H1 (cell line): ENCODE results near the gene MAGI2. TPM values are rescaled to one million over a fixed set of nuclear protein-coding genes. Genes with fewer than 3 reads are reported as not detected.

Source experiments
- CTCF ChIA-PET: fragments of 300-600 bp; sonication (Branson Sonifier 250); formaldehyde crosslinking; loops from one replicate; lab custom pipeline; 2021; ENCODE audit not compliant: partially characterized antibody; lab: Charles Lee
- POLR2A ChIA-PET: fragments of 300-600 bp; sonication (Branson Sonifier 250); formaldehyde crosslinking; loops from one replicate; lab custom pipeline; 2021; ENCODE audit warnings: inconsistent platforms; ENCODE audit not compliant: partially characterized antibody; lab: Charles Lee
- DNase-seq, 2 experiments: peaks; one replicate each; pipeline versions ENCODE4 v3.0.0 to v3.0.0-alpha.2; 2010 to 2022; ENCODE audit warnings: low spot score in 2 of 2, low read depth in 1 of 2, mixed read lengths in 1 of 2
- FAIRE-seq: peaks from 2 replicates; lab custom pipeline; 2011; peaks lifted over from hg19 to GRCh38; lab: Jason Lieb, UNC
- H2AFZ ChIP-seq: 2 replicates; pipeline ENCODE4 v1.8.1; 2012; ENCODE audit warnings: low read length, inconsistent platforms
- H2AK5ac ChIP-seq: 2 replicates; pipeline ENCODE4 v1.6.1; 2013; ENCODE audit warnings: low read depth, low read length
- H2BK120ac ChIP-seq: replicated peaks from 2 replicates; pipeline ENCODE3; 2013; ENCODE audit warnings: low read depth, low read length, inconsistent platforms
- H2BK12ac ChIP-seq: 2 replicates; pipeline ENCODE4 v1.6.1; 2013; ENCODE audit warnings: low read depth, low read length
- H2BK15ac ChIP-seq: 2 replicates; pipeline ENCODE4 v1.6.1; 2013; ENCODE audit warnings: low read length
- H2BK20ac ChIP-seq: 2 replicates; pipeline ENCODE4 v1.6.1; 2013; ENCODE audit warnings: low read length
- H2BK5ac ChIP-seq: 2 replicates; pipeline ENCODE4 v1.6.1; 2013; ENCODE audit warnings: low read depth, low read length
- H3K14ac ChIP-seq: 2 replicates; pipeline ENCODE4 v1.6.1; 2013; ENCODE audit warnings: inconsistent platforms; ENCODE audit not compliant: insufficient read length
- H3K18ac ChIP-seq: 2 replicates; pipeline ENCODE4 v1.6.1; 2013; ENCODE audit warnings: low read length; ENCODE audit errors: extremely low read depth
- H3K23ac ChIP-seq: 2 replicates; pipeline ENCODE4 v1.6.1; 2013; ENCODE audit warnings: inconsistent platforms; ENCODE audit not compliant: insufficient read length
- H3K23me2 ChIP-seq: 2 replicates; pipeline ENCODE4 v1.6.1; 2013; ENCODE audit warnings: low read depth, low read length
- H3K27ac ChIP-seq: 2 replicates; pipeline ENCODE4 v1.6.1; 2011; ENCODE audit warnings: low read depth, low read length, inconsistent platforms
- H3K27me3 ChIP-seq, 4 experiments: replicated peaks in 1 of 4; 1 replicate in 1 of 4; 2 replicates in 3 of 4; pipeline versions ENCODE4 v1.6.1 to v1.8.1; 2011 to 2013; ENCODE audit warnings: low read length in 3 of 4, mild to moderate bottlenecking in 3 of 4, inconsistent platforms in 2 of 4, mixed read lengths in 2 of 4, moderate library complexity in 1 of 4; ENCODE audit not compliant: control insufficient read depth in 3 of 4, insufficient read depth in 3 of 4; ENCODE audit errors: extremely low read depth in 1 of 4
- H3K36me3 ChIP-seq, 4 experiments: 2 replicates each; pipeline versions ENCODE4 v1.6.1 to v1.8.1; 2011 to 2013; ENCODE audit warnings: mild to moderate bottlenecking in 4 of 4, low read length in 3 of 4, moderate library complexity in 2 of 4, control low read depth in 1 of 4, inconsistent platforms in 1 of 4; ENCODE audit not compliant: insufficient read depth in 4 of 4, control insufficient read depth in 2 of 4
- H3K4ac ChIP-seq: replicated peaks from 2 replicates; pipeline ENCODE3; 2013; ENCODE audit warnings: low read length, low read depth, mixed read lengths, inconsistent platforms; ENCODE audit not compliant: insufficient read length
- H3K4me1 ChIP-seq, 4 experiments: replicated peaks in 1 of 4; 1 replicate in 1 of 4; 2 replicates in 3 of 4; pipeline versions ENCODE4 v1.6.1 to v1.8.1; 2011 to 2013; ENCODE audit warnings: low read length in 3 of 4, inconsistent platforms in 2 of 4, mixed read lengths in 1 of 4; ENCODE audit not compliant: insufficient read depth in 4 of 4, control insufficient read depth in 3 of 4
- H3K4me2 ChIP-seq, 2 experiments: 2 replicates each; pipeline versions ENCODE4 v1.6.1 to v1.8.1; 2011 to 2013; ENCODE audit warnings: low read depth in 2 of 2, low read length in 2 of 2, control low read depth in 1 of 2, inconsistent platforms in 1 of 2, mild to moderate bottlenecking in 1 of 2; ENCODE audit not compliant: insufficient read depth in 1 of 2
- H3K4me3 ChIP-seq, 4 experiments: fragments of 200-600, 300-600 bp in 1 of 4; sonication (generic), shearing (Covaris generic), sonication (Bioruptor Twin) in 1 of 4; 2 replicates each; pipeline versions ENCODE4 v1.5.1 to v1.8.1; 2011 to 2016; ENCODE audit warnings: low read length in 4 of 4, low read depth in 3 of 4, control low read depth in 2 of 4, inconsistent platforms in 2 of 4, mild to moderate bottlenecking in 2 of 4, mixed read lengths in 1 of 4, moderate library complexity in 1 of 4; ENCODE audit not compliant: insufficient read depth in 2 of 4; ENCODE audit errors: extremely low read depth in 1 of 4
- H3K56ac ChIP-seq: replicated peaks from 2 replicates; pipeline ENCODE3; 2013; ENCODE audit warnings: low read depth, mild to moderate bottlenecking, mixed read lengths, low read length, inconsistent platforms; ENCODE audit not compliant: insufficient read length
- H3K79me1 ChIP-seq: 2 replicates; pipeline ENCODE4 v1.6.1; 2013; ENCODE audit warnings: low read depth, low read length, control low read depth
- H3K79me2 ChIP-seq, 2 experiments: 2 replicates each; pipeline versions ENCODE4 v1.6.1 to v1.8.1; 2012 to 2013; ENCODE audit warnings: low read length in 2 of 2, mild to moderate bottlenecking in 2 of 2, inconsistent platforms in 1 of 2; ENCODE audit not compliant: insufficient read depth in 2 of 2, control insufficient read depth in 1 of 2
- H3K9ac ChIP-seq, 4 experiments: replicated peaks in 1 of 4; 1 replicate in 1 of 4; 2 replicates in 3 of 4; pipeline versions ENCODE4 v1.6.1 to v1.8.1; 2011 to 2013; ENCODE audit warnings: low read depth in 3 of 4, low read length in 3 of 4, control low read depth in 2 of 4, mild to moderate bottlenecking in 2 of 4, moderate library complexity in 2 of 4, inconsistent platforms in 1 of 4; ENCODE audit errors: extremely low read depth in 1 of 4
- H3K9me3 ChIP-seq, 2 experiments: 2 replicates each; pipeline versions ENCODE4 v1.6.1 to v1.8.1; 2012 to 2013; ENCODE audit warnings: mild to moderate bottlenecking in 2 of 2, moderate library complexity in 2 of 2, control low read depth in 1 of 2, inconsistent platforms in 1 of 2, low read depth in 1 of 2, low read length in 1 of 2, mixed read lengths in 1 of 2; ENCODE audit not compliant: insufficient read depth in 2 of 2
- H4K20me1 ChIP-seq, 2 experiments: replicated peaks in 1 of 2; 2 replicates each; pipeline versions ENCODE3 to v1.8.1; 2011 to 2013; ENCODE audit warnings: inconsistent platforms in 2 of 2, low read length in 2 of 2, mild to moderate bottlenecking in 1 of 2; ENCODE audit not compliant: insufficient read depth in 2 of 2, control insufficient read depth in 1 of 2
- H4K5ac ChIP-seq: 2 replicates; pipeline ENCODE4 v1.6.1; 2013; ENCODE audit warnings: low read length, low read depth, mixed read lengths, inconsistent platforms; ENCODE audit not compliant: insufficient read length
- H4K8ac ChIP-seq: 2 replicates; pipeline ENCODE4 v1.8.0; 2013; ENCODE audit warnings: mild to moderate bottlenecking, moderate library complexity, low read length, inconsistent platforms; ENCODE audit not compliant: insufficient read depth; ENCODE audit errors: extremely low read depth
- H4K91ac ChIP-seq: replicated peaks from 2 replicates; pipeline ENCODE3; 2013; ENCODE audit warnings: low read length, mixed read lengths, inconsistent platforms; ENCODE audit not compliant: insufficient read length
- BCL11A ChIP-seq, 2 experiments: IDR thresholded peaks; one replicate each; pipeline ENCODE4 v1.6.1; 2011; ENCODE audit warnings: low read depth in 2 of 2, low read length in 2 of 2, mild to moderate bottlenecking in 2 of 2
- CBX5 ChIP-seq: fragments of 300-800, 300-1000 bp; sonication (generic); IDR thresholded peaks from 2 replicates; pipeline ENCODE4 v1.7.1; 2016; ENCODE audit warnings: antibody characterized with exemption, low read length, low read depth
- CEBPB ChIP-seq: IDR thresholded peaks from 2 replicates; pipeline ENCODE4 v1.6.1; 2012; ENCODE audit warnings: low read depth, low read length
- CHD2 ChIP-seq: IDR thresholded peaks from 2 replicates; pipeline ENCODE4 v1.6.1; 2012; ENCODE audit warnings: low read length, improper control_type of control experiment
- EGR1 ChIP-seq: IDR thresholded peaks from 2 replicates; pipeline ENCODE4 v1.6.1; 2011; ENCODE audit warnings: low read depth, low read length, borderline replicate concordance
- EZH2 ChIP-seq: fragments of 200-600 bp; sonication (generic); IDR thresholded peaks from 2 replicates; pipeline ENCODE4 v1.7.1; 2012; ENCODE audit warnings: low read depth, mild to moderate bottlenecking, moderate library complexity, low read length, inconsistent platforms; ENCODE audit not compliant: severe bottlenecking
- HDAC2 ChIP-seq, 2 experiments: fragments of 300-600 bp in 1 of 2; sonication (generic) in 1 of 2; IDR thresholded peaks; 2 replicates each; pipeline ENCODE4 v1.6.1; 2011 to 2012; ENCODE audit warnings: low read depth in 2 of 2, low read length in 2 of 2, mild to moderate bottlenecking in 2 of 2, moderate library complexity in 2 of 2, borderline replicate concordance in 1 of 2, inconsistent platforms in 1 of 2
- KDM4A ChIP-seq: IDR thresholded peaks from one replicate; pipeline ENCODE4 v1.7.1; 2012; ENCODE audit warnings: low read depth, mild to moderate bottlenecking, moderate library complexity, low read length, inconsistent platforms; ENCODE audit not compliant: severe bottlenecking
- KDM5A ChIP-seq: fragments of 200-600 bp; IDR thresholded peaks from 2 replicates; pipeline ENCODE4 v1.7.1; 2012; ENCODE audit warnings: mild to moderate bottlenecking, low read length, inconsistent platforms, mixed read lengths
- POLR2AphosphoS5 ChIP-seq: IDR thresholded peaks from 2 replicates; pipeline ENCODE4 v1.6.1; 2011; ENCODE audit warnings: low read depth, low read length
- POU5F1 ChIP-seq: IDR thresholded peaks from 2 replicates; pipeline ENCODE4 v1.6.1; 2011; ENCODE audit warnings: low read depth, mild to moderate bottlenecking, low read length, moderate library complexity
- RBBP5 ChIP-seq: IDR thresholded peaks from 2 replicates; pipeline ENCODE4 v1.7.1; 2012; ENCODE audit warnings: low read depth, mild to moderate bottlenecking, inconsistent platforms, low read length, moderate library complexity, borderline replicate concordance
- RFX5 ChIP-seq: IDR thresholded peaks from 2 replicates; pipeline ENCODE4 v1.6.1; 2011; ENCODE audit warnings: low read depth, low read length, improper control_type of control experiment, borderline replicate concordance
- TAF1 ChIP-seq: IDR thresholded peaks from 2 replicates; pipeline ENCODE4 v1.6.1; 2011; ENCODE audit warnings: mild to moderate bottlenecking, low read depth, low read length
- ZNF274 ChIP-seq: IDR thresholded peaks from 2 replicates; pipeline ENCODE4 v1.7.0; 2012; ENCODE audit warnings: low read length, borderline replicate concordance; ENCODE audit errors: extremely low read depth
- polyA plus RNA-seq, 7 experiments: library from polyadenylated mRNA; depleted of rRNA in 3 of 7; stranded (reverse) in 5 of 7; unstranded in 2 of 7; fragments of >200 nt in 5 of 7; fragments of 200-250 nt in 2 of 7; gene quantifications; 1 replicate in 5 of 7; 2 replicates in 1 of 7; 4 replicates in 1 of 7; pipeline versions ENCODE4 v1.2.1 to v1.2.3, GENCODE V29; 2011 to 2013; ENCODE audit warnings: missing spikeins in 2 of 7, mixed read lengths in 2 of 7
- total RNA-seq: library from RNA; stranded (reverse); fragmentation: NEBNext Ultra II Directional; extraction: Animal tissue kit (Norgen Biotek cat#: 25700); gene quantifications from 2 replicates; pipeline ENCODE4 v1.2.1, GENCODE V29; 2021
- TF ChIP-seq, protein P1 (sequence below): IDR thresholded peaks from 2 replicates; pipeline ENCODE4 v1.6.1; 2011; ENCODE audit warnings: low read depth, mild to moderate bottlenecking, low read length; ENCODE audit not compliant: insufficient read depth

MAGI2 gene
- total and polyA plus RNA-seq, 2 of the 8 experiments (the other 6 are each of a cell fraction or from before 2014, with no cell fraction given), result 6.0 to 27.3 TPM

DNA sequence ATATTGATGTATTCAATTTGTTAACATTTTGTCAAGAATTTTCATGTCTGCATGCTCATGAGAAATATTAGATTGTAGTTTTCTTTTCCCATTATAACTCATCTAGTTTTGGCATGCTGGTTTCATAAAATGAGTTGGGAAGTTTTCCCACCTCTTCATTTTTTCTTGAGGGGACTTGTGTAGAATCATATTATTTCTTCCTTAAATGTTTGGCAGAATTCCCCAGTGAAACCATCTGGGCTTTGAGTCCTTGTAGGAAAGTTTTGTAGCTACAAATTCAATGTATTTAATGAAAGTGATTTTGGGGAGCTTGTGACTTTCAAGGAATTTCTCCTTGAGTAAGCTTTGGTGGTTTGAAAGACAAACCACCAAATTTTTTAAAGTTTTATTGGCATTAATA, 1481.7 kb downstream of the MAGI2 start:
- no peak overlapping the region for H4K5ac ChIP-seq
- no peak overlapping the region for H2BK120ac ChIP-seq
- ChIA-PET CTCF (interaction anchor here (0.7 kb wide), 2 partner anchors 11 to 65 kb away, joined by 3 to 4 read pairs; no protein-coding TSS in a partner anchor), POLR2A (no interaction called here)
- H3K36me3 ChIP-seq, result no peaks in the 10 kb centered on the region
- H3K79me2 ChIP-seq, result no peaks in the 10 kb centered on the region
- H3K9me3 ChIP-seq, result no peaks in the 10 kb centered on the region
- no peaks in the 10 kb centered on the region for H3K23me2 ChIP-seq
- H3K9ac ChIP-seq, result no peak overlapping the region
- H2BK12ac ChIP-seq, result no peak overlapping the region
- no peak overlapping the region for H2BK20ac ChIP-seq
- H2AK5ac ChIP-seq, result no peak overlapping the region
- H4K91ac ChIP-seq, result no peak overlapping the region
- no peak overlapping the region for H4K8ac ChIP-seq
- FAIRE-seq (no peak), DNase-seq (no peak)
- no peak overlapping the region for H3K27ac ChIP-seq
- H2BK5ac ChIP-seq, result no peak overlapping the region
- no peaks in the 10 kb centered on the region for H4K20me1 ChIP-seq
- no peak overlapping the region for H3K56ac ChIP-seq
- no peak overlapping the region for H3K14ac ChIP-seq
- H3K4me2 ChIP-seq, result no peak overlapping the region
- H3K18ac ChIP-seq, result no peak overlapping the region
- no peak overlapping the region for H3K23ac ChIP-seq
- H3K27me3 ChIP-seq, result no peaks in the 10 kb centered on the region
- H3K4ac ChIP-seq, result no peak overlapping the region
- no peaks in the 10 kb centered on the region for H3K4me1 ChIP-seq
- H3K79me1 ChIP-seq, result no peaks in the 10 kb centered on the region
- H2AFZ ChIP-seq, result no peak overlapping the region
- H3K4me3 ChIP-seq, result no peak overlapping the region
- H2BK15ac ChIP-seq, result no peak overlapping the region
- TF ChIP-seq, protein P1, sequence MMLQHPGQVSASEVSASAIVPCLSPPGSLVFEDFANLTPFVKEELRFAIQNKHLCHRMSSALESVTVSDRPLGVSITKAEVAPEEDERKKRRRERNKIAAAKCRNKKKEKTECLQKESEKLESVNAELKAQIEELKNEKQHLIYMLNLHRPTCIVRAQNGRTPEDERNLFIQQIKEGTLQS, result no peak
- TF ChIP-seq BCL11A (IDR thresholded peaks at IDR 0.05; ENCODE audit: low read depth in 2 of 2, low read length in 2 of 2) (no peak), KDM5A (no peak), POU5F1 (no peak), CHD2 (no peak), CBX5 (no peak), RFX5 (no peak), CEBPB (no peak), EZH2 (no peak), KDM4A (no peak), EGR1 (no peak), HDAC2 (IDR thresholded peaks at IDR 0.05; ENCODE audit: borderline replicate concordance in 1 of 2, low read depth in 2 of 2, low read length in 2 of 2) (no peak), ZNF274 (no peak), RBBP5 (no peak), TAF1 (no peak), POLR2AphosphoS5 (no peak)
